NCI-H1436 (cell line): Measurements from ENCODE around the gene LPAR6.

Experiments
- DNase-seq: peaks from one replicate; lab custom pipeline; 2025; lab: John Stamatoyannopoulos, UW

Gene LPAR6

DNA sequence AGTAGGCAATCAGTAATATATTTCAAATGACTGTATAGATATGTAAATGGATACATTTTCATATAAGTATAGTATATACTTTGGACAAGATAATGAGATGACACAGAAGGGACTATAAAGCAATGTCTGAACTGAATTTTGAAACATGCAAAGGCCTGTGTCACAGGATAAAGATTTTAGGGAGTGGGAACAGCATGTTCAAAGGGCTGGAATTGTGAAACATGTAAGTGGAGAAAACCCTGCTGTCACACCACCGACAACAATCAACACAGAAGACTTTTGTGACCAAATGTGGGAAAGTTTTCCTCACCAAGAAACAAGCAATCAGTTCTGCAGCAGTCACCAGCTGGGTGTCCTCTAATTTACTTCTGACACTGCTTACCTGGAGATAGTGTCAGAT is 42.9 kb downstream of the LPAR6 start:
- DNase-seq = no peak
